Prostate gland (tissue), 2 donors: ENCODE measurements around the gene NRXN3.

ENCODE experiments used
- CTCF ChIP-seq, 4 experiments: fragments of 200-600 bp in 2 of 4; fragments of 450-650 bp in 2 of 4; sonication (generic) in 2 of 4; IDR thresholded peaks; 1 replicate in 3 of 4; 2 replicates in 1 of 4; pipeline ENCODE4 v1.5.1; 2016 to 2019; ENCODE audit warnings: antibody characterized with exemption in 4 of 4, mild to moderate bottlenecking in 2 of 4, moderate library complexity in 2 of 4
- POLR2A ChIP-seq: fragments of 450-650 bp; IDR thresholded peaks from one replicate; pipeline ENCODE4 v1.6.1; 2016; ENCODE audit warnings: antibody characterized with exemption, mild to moderate bottlenecking
- POLR2AphosphoS5 ChIP-seq: sonication (generic); formaldehyde crosslinking; IDR thresholded peaks from one replicate; pipeline ENCODE4 v1.6.1; 2017; ENCODE audit warnings: antibody characterized with exemption

DNA sequence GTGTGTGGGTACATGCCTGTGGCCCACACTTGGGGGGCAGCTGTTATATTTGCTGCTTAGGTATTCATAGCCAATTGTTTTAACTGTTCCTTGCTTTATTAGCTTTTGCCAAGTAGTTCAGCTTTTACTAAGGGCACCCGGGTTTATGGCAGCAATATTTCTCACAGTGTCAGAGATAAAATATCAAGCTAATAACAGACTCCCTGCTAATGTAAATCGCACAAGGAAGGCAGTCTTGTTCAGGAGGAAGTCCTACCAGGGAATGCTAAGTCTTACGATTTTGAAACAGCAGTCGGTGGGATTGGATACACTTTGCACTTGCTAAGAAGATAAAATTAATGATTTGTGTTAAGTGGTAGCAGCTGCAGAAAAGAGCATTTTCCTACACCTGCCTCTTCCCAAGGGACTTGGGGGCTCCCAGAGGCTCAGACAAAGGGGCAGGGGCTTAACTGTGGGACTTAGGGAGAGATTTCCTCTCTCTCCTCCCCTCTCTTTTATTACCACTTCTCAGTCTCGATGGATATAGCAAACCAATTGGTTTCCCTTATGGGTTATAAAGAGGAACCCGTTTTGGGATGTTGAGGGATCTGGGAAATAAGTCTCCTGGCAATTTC lies 175.1 kb downstream of the NRXN3 start:
- no peak for TF ChIP-seq POLR2A
- no peak for TF ChIP-seq POLR2AphosphoS5
- no peak for TF ChIP-seq CTCF (IDR thresholded peaks at IDR 0.05)
